Activated CD4-positive, alpha-beta memory T cell treated with anti-CD3 and anti-CD28 coated beads for 36 hours (primary cell): Measurements from ENCODE around the gene BTNL9. TPM values are rescaled to one million over a fixed set of nuclear protein-coding genes. Genes with fewer than 3 reads are reported as not detected.

Experiments used
- CTCF ChIA-PET: fragments of 350-600 bp; sonication (Branson Sonifier 250); formaldehyde crosslinking; loops from one replicate; lab custom pipeline; 2021; ENCODE audit warnings: antibody characterized with exemption, inconsistent platforms; lab: Charles Lee
- POLR2A ChIA-PET: fragments of 350-600 bp; sonication (Branson Sonifier 250); formaldehyde crosslinking; loops from one replicate; lab custom pipeline; 2021; ENCODE audit warnings: antibody characterized with exemption; lab: Charles Lee
- DNase-seq: peaks from one replicate; pipeline ENCODE4 v3.0.0-alpha.2; 2020
- H3K27ac Mint-ChIP-seq: one replicate; pipeline ENCODE4 v1.8.0; 2021; ENCODE audit warnings: mixed read lengths
- H3K27me3 Mint-ChIP-seq: one replicate; pipeline ENCODE4 v1.8.0; 2021; ENCODE audit warnings: mixed read lengths
- H3K36me3 Mint-ChIP-seq: one replicate; pipeline ENCODE4 v1.8.0; 2021; ENCODE audit warnings: mixed read lengths
- H3K4me1 Mint-ChIP-seq: one replicate; pipeline ENCODE4 v1.8.0; 2021; ENCODE audit warnings: low read depth, mixed read lengths
- H3K4me3 Mint-ChIP-seq: one replicate; pipeline ENCODE4 v1.8.0; 2021; ENCODE audit warnings: mild to moderate bottlenecking, mixed read lengths
- H3K9me3 Mint-ChIP-seq: one replicate; pipeline ENCODE4 v1.8.0; 2021; ENCODE audit warnings: mixed read lengths
- intact Hi-C: fragments of 100-400 bp; cut with micrococcal nuclease; formaldehyde crosslinking; loops from one replicate; pipeline ENCODE4 v1.15.1; 2023
- microRNA-seq: library from miRNA; unstranded; fragments of <30 nt; microRNA quantifications from one replicate; pipeline ENCODE4 v1.2.0, GENCODE V29; 2022; ENCODE audit warnings: borderline number of aligned reads, borderline microRNAs expressed, borderline replicate concordance
- total RNA-seq, 2 experiments: library from RNA; stranded (reverse); gene quantifications; one replicate each; pipeline ENCODE4 v1.2.3, GENCODE V29; 2021

BTNL9 gene
- total RNA-seq, 2 experiments from 2014 or later, result not detected

GRCh38 chr5:181108578-181109165 is 68.6 kb downstream of the BTNL9 start:
- CTCF ChIA-PET, result no interaction called here
- Mint-ChIP-seq H3K27me3 (peaks cover 63% of the 10 kb centered on the region), H3K4me3 (no peak overlapping the region), H3K27ac (no peak overlapping the region), H3K9me3 (no peaks in the 10 kb centered on the region), H3K36me3 (peaks cover 2% of the 10 kb centered on the region), H3K4me1 (peaks cover 8% of the 10 kb centered on the region)
- DNase-seq, result no peak
- intact Hi-C loops, result no loop called here
- POLR2A ChIA-PET, result no interaction called here

GRCh38 chr5:181109489-181110013 is 69.5 kb downstream of the BTNL9 start:
- ChIA-PET POLR2A (no interaction called here), CTCF (no interaction called here)
- Mint-ChIP-seq H3K27me3 (peaks cover 64% of the 10 kb centered on the region), H3K4me1 (peaks cover 2% of the 10 kb centered on the region), H3K9me3 (peaks cover 3% of the 10 kb centered on the region), H3K27ac (no peak overlapping the region), H3K36me3 (no peaks in the 10 kb centered on the region), H3K4me3 (no peak overlapping the region)
- no peak for DNase-seq
- intact Hi-C loops, result no loop called here

GRCh38 chr5:181111010-181111409 is 70.9 kb downstream of the BTNL9 start:
- no peak for DNase-seq
- Mint-ChIP-seq H3K36me3 (no peaks in the 10 kb centered on the region), H3K27ac (no peak overlapping the region), H3K4me3 (no peak overlapping the region), H3K27me3 (peaks cover 65% of the 10 kb centered on the region), H3K4me1 (peaks cover 1% of the 10 kb centered on the region), H3K9me3 (peaks cover 4% of the 10 kb centered on the region)
- ChIA-PET CTCF (no interaction called here), POLR2A (no interaction called here)
- intact Hi-C loops, result no loop called here

Small RNAs within 50 kb of the gene (microRNA-seq; reads per million reads assigned to microRNA genes)
- gene MIR8089, result not detected

Other genes with a start within 250 kb of the BTNL9 start
- gene MGAT1, start 237.5 kb upstream of the BTNL9 start, total RNA-seq, result 100 to 1,000 TPM; 101 to 106 TPM
- 10 to 100 TPM; 17.9 to 20.5 TPM for gene ZFP62, start 179.0 kb upstream of the BTNL9 start, total RNA-seq
- gene BTNL8, start 141.1 kb upstream of the BTNL9 start, total RNA-seq, result not detected
- gene BTNL3, start 51.4 kb upstream of the BTNL9 start, total RNA-seq, result not detected
- gene OR2V1, start 90.9 kb downstream of the BTNL9 start, total RNA-seq, result not detected
- gene OR2V2, start 107.3 kb downstream of the BTNL9 start, total RNA-seq, result not detected
- gene TRIM7, start 164.9 kb downstream of the BTNL9 start, total RNA-seq, result 1 to 10 TPM; 2.9 to 3.5 TPM
- 10 to 100 TPM; 35.3 to 36.4 TPM for gene TRIM41, start 183.0 kb downstream of the BTNL9 start, total RNA-seq
- 1,000 to 10,000 TPM; 2,635 to 2,697 TPM for gene RACK1, start 203.6 kb downstream of the BTNL9 start, total RNA-seq
- 10 to 100 TPM; 10.9 to 11.7 TPM for gene TRIM52, start 220.9 kb downstream of the BTNL9 start, total RNA-seq